ENCODE measurements around the gene UGT1A5. TPM values are rescaled to one million over a fixed set of nuclear protein-coding genes. Genes with fewer than 3 reads are reported as not detected.

The UGT1A5 gene
- total and polyA plus RNA-seq, 2 of the 8 experiments (the other 6 are each of a cell fraction or from before 2014, with no cell fraction given): not detected

- no peak overlapping the region for H3K56ac ChIP-seq (replicated peaks; ENCODE audit: insufficient read length, low read depth, low read length)
- H2BK12ac ChIP-seq (ENCODE audit: low read depth, low read length): no peak overlapping the region
- no peaks in the 10 kb centered on the region for H4K20me1 ChIP-seq (replicated peaks in 1 of 2; ENCODE audit: control insufficient read depth in 1 of 2, insufficient read depth in 2 of 2, low read length in 2 of 2)
- WGBS, 2 experiments (ENCODE audit: extremely low coverage in 1 of 2, insufficient coverage in 1 of 2, insufficient read length in 1 of 2, insufficient replicate concordance in 2 of 2, low coverage in 1 of 2, low lambda C conversion rate in 2 of 2, missing lambda C conversion rate in 1 of 2): 83% methylated on average over 1 of the region's 2 CpGs; no CpG with 5 or more reads in 1 of the 2 experiments
- peaks cover 0 to 4% of the 10 kb centered on the region in 2 experiments; a peak in 3 of 4 replicates for H3K9me3 ChIP-seq (ENCODE audit: insufficient read depth in 2 of 2, low read depth in 1 of 2, low read length in 1 of 2)
- no peaks in the 10 kb centered on the region for H3K79me1 ChIP-seq (ENCODE audit: low read depth, low read length)
- H3K4ac ChIP-seq (replicated peaks; ENCODE audit: insufficient read length, low read depth, low read length): no peak overlapping the region
- TF ChIP-seq KDM5A (IDR thresholded peaks at IDR 0.05; ENCODE audit: low read length) (no peak), TCF12 (IDR thresholded peaks at IDR 0.05; ENCODE audit: low read depth, low read length) (no peak), EZH2 (IDR thresholded peaks at IDR 0.05; ENCODE audit: low read depth, low read length, severe bottlenecking) (no peak), HDAC6 (IDR thresholded peaks at IDR 0.05; ENCODE audit: low read depth, low read length) (no peak), GABPA (IDR thresholded peaks at IDR 0.05; ENCODE audit: borderline replicate concordance, insufficient read depth, low read length) (no peak), E2F6 (IDR thresholded peaks at IDR 0.05) (no peak), SIN3A (conservative IDR thresholded peaks at IDR 0.05 in 1 of 2, IDR thresholded peaks at IDR 0.05 in 1 of 2; ENCODE audit: low read depth in 1 of 2, low read length in 2 of 2) (no peak), ATF2 (IDR thresholded peaks at IDR 0.05; ENCODE audit: low read length) (no peak), PHF8 (conservative IDR thresholded peaks at IDR 0.05; ENCODE audit: low read depth, low read length) (no peak)
- no peak overlapping the region for H2BK5ac ChIP-seq (ENCODE audit: low read depth, low read length)
- H3K14ac ChIP-seq (ENCODE audit: insufficient read length): no peak overlapping the region
- no peaks in the 10 kb centered on the region for H3K27me3 ChIP-seq (replicated peaks in 1 of 4; ENCODE audit: control insufficient read depth in 3 of 4, extremely low read depth in 1 of 4, insufficient read depth in 3 of 4, low read length in 3 of 4)
- no peak overlapping the region for H2BK15ac ChIP-seq (ENCODE audit: low read length)
- H2BK20ac ChIP-seq (ENCODE audit: low read length): no peak overlapping the region
- H4K5ac ChIP-seq (ENCODE audit: insufficient read length, low read depth, low read length): no peak overlapping the region
- FAIRE-seq (no peak), DNase-seq (ENCODE audit: low read depth in 1 of 2, low spot score in 2 of 2) (peak in 1 of 2 experiments; percentile 7)
- no peak overlapping the region for H3K4me2 ChIP-seq (ENCODE audit: insufficient read depth in 1 of 2, low read depth in 2 of 2, low read length in 2 of 2)
- H2BK120ac ChIP-seq (replicated peaks; ENCODE audit: low read depth, low read length): no peak overlapping the region
- H4K91ac ChIP-seq (replicated peaks; ENCODE audit: insufficient read length, low read length): no peak overlapping the region
- H3K4me3 ChIP-seq (ENCODE audit: extremely low read depth in 1 of 4, insufficient read depth in 2 of 4, low read depth in 3 of 4, low read length in 4 of 4): no peak overlapping the region
- no peak overlapping the region for H3K27ac ChIP-seq (ENCODE audit: low read depth, low read length)
- no peak overlapping the region for H3K23ac ChIP-seq (ENCODE audit: insufficient read length)
- no peak overlapping the region for H4K8ac ChIP-seq (ENCODE audit: extremely low read depth, insufficient read depth, low read length)
- H3K9ac ChIP-seq (replicated peaks in 1 of 4; ENCODE audit: extremely low read depth in 1 of 4, low read depth in 3 of 4, low read length in 3 of 4): no peak overlapping the region
- no peak overlapping the region for H2AK5ac ChIP-seq (ENCODE audit: low read depth, low read length)
- no peak overlapping the region for H3K18ac ChIP-seq (ENCODE audit: extremely low read depth, low read length)
- ChIA-PET POLR2A (ENCODE audit: partially characterized antibody) (no interaction called here), CTCF (ENCODE audit: partially characterized antibody) (interaction anchor here (1.3 kb wide), 1 partner anchor 18 kb away, joined by 3 read pairs; no protein-coding TSS in a partner anchor)
- H2AFZ ChIP-seq (ENCODE audit: low read length): no peak overlapping the region
- no peaks in the 10 kb centered on the region for H3K36me3 ChIP-seq (ENCODE audit: control insufficient read depth in 2 of 4, insufficient read depth in 4 of 4, low read length in 3 of 4)
- H3K23me2 ChIP-seq (ENCODE audit: low read depth, low read length): no peaks in the 10 kb centered on the region
- H3K79me2 ChIP-seq (ENCODE audit: control insufficient read depth in 1 of 2, insufficient read depth in 2 of 2, low read length in 2 of 2): no peaks in the 10 kb centered on the region
- no peaks in the 10 kb centered on the region for H3K4me1 ChIP-seq (replicated peaks in 1 of 4; ENCODE audit: control insufficient read depth in 3 of 4, insufficient read depth in 4 of 4, low read length in 3 of 4)
These were observed 90.7 kb downstream of the UGT1A5 start for GRCh38 chr2:233803292-233803911.

Measured in H1 (cell line).